Globus pallidus (tissue), 1 donor: ENCODE data around the gene GASK1B.

Source experiments
- DNase-seq: peaks from one replicate; pipeline ENCODE4 v3.0.0-alpha.2; 2015; ENCODE audit warnings: low spot score

GASK1B gene

GRCh38 chr4:158146736-158147135 is 26.1 kb downstream of the GASK1B start:
- DNase-seq = peak; percentile 82

DNA sequence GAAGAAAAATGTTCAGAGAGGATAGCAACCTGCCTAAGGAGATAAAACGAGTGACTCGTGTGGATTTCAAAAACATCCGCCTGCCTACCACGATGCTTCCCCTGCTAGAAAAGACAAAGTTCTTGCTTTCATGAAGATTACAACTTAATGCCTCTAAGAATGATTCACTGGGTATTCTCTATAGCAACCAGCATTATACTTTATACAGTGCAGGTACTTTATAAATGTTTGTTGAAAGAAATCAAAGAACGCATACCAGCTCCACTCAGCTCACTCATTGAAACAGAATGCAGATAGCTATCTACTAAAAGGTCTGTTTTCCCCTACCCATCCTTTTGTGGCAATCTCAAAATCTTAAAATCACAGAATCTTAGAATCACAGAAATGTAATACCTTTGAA is 33.7 kb downstream of the GASK1B start:
- DNase-seq = no peak

- DNase-seq = no peak
Measured at GRCh38 chr4:158134222-158134621, 38.6 kb downstream of the GASK1B start.

GRCh38 chr4:158133551-158133950 is 39.3 kb downstream of the GASK1B start:
- no peak for DNase-seq

- no peak for DNase-seq
Measured at GRCh38 chr4:158131027-158131426, 41.8 kb downstream of the GASK1B start.

- DNase-seq = no peak
Measured at GRCh38 chr4:158130204-158130603, 42.6 kb downstream of the GASK1B start.

DNA sequence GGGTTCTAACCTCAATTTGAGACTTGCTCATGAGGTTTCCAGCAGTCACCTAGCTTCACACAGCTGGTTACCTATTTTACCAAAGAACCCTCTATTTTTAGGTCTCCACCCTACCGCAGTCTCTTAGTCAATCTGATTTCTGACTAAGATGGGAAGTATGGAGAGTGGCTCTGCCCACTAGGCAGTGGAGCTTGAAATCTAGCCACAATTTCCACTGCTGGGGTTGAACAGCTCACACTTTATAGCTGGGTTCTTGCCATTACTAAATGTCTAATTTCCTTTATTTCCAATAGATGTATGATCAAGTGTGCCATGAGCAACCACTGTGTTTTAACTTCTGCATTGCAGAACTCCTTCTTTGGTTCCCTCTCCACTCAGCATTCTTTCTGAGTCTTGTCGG is 43.1 kb downstream of the GASK1B start:
- DNase-seq = no peak

GRCh38 chr4:158128540-158128939 is 44.3 kb downstream of the GASK1B start:
- no peak for DNase-seq

DNA sequence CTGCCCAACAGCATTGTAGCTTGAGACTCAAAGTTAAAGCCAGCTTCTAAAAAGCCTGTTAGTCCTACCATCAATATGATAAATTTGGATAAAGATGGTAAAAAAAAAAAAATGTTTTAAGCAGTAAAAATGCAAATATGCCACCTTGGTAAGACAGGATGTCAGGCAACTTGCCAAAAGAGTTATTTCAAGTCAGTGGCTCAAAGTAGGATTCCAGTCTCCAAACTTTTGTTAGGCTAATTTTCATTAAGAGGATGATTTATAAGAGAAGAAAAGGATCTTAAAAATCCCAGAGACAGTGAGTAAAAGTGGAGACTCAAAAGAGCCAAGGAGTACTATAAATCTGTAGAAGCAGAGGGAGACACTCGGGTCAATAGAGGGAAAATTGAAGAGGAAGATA is 47.5 kb downstream of the GASK1B start:
- DNase-seq = no peak
